Fibroblast of the aortic adventitia (primary cell): ENCODE data around the gene CYP3A5. TPM values are rescaled to one million over a fixed set of nuclear protein-coding genes. Genes with fewer than 3 reads are reported as not detected.
"Not testable (repeated sequence)": the region's sequence is repeated elsewhere in the genome, so short reads cannot be mapped to it uniquely, and the experiment has no call there.

Source experiments
- DNase-seq: peaks from one replicate; pipeline ENCODE4 v3.0.0-alpha.2; 2010; ENCODE audit warnings: low read depth
- H3K4me3 ChIP-seq: 2 replicates; pipeline ENCODE4 v1.5.1; 2011; ENCODE audit warnings: low read depth, mild to moderate bottlenecking, control low read depth, low read length, moderate library complexity
- total RNA-seq: library from RNA; depleted of rRNA; stranded (reverse); fragments of >200 nt; gene quantifications from 2 replicates; pipeline ENCODE4 v1.2.3, GENCODE V29; 2012; ENCODE audit warnings: low replicate concordance
- TF ChIP-seq, protein P1 (sequence below): IDR thresholded peaks from 2 replicates; pipeline ENCODE4 v1.5.1; 2011; ENCODE audit warnings: mild to moderate bottlenecking, low read length, control low read depth, inconsistent platforms; ENCODE audit not compliant: insufficient read depth

The CYP3A5 gene
- total RNA-seq, 1 donor: 1.1 TPM

DNA sequence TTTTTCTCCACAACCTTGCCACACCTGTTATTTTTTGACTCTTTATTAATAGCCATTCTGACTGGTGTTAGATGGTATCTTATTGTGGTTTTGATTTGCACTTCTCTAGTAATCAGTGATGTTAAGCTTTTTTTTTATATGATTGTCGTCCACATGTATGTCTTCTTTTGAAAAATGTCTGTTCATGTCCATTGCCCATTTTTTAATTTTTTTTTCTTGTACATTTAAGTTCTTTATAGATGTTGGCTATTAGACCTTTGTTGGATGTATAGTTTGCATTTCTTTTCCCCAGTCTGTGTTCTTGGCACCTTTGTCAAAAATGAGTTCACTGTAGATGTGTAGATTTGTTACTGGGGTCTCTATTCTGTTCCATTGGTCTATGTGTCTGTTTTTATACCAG lies 34.2 kb downstream of the CYP3A5 start:
- TF ChIP-seq, protein P1, sequence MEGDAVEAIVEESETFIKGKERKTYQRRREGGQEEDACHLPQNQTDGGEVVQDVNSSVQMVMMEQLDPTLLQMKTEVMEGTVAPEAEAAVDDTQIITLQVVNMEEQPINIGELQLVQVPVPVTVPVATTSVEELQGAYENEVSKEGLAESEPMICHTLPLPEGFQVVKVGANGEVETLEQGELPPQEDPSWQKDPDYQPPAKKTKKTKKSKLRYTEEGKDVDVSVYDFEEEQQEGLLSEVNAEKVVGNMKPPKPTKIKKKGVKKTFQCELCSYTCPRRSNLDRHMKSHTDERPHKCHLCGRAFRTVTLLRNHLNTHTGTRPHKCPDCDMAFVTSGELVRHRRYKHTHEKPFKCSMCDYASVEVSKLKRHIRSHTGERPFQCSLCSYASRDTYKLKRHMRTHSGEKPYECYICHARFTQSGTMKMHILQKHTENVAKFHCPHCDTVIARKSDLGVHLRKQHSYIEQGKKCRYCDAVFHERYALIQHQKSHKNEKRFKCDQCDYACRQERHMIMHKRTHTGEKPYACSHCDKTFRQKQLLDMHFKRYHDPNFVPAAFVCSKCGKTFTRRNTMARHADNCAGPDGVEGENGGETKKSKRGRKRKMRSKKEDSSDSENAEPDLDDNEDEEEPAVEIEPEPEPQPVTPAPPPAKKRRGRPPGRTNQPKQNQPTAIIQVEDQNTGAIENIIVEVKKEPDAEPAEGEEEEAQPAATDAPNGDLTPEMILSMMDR: no peak
- no peak for DNase-seq
- H3K4me3 ChIP-seq: no peak overlapping the region

DNA sequence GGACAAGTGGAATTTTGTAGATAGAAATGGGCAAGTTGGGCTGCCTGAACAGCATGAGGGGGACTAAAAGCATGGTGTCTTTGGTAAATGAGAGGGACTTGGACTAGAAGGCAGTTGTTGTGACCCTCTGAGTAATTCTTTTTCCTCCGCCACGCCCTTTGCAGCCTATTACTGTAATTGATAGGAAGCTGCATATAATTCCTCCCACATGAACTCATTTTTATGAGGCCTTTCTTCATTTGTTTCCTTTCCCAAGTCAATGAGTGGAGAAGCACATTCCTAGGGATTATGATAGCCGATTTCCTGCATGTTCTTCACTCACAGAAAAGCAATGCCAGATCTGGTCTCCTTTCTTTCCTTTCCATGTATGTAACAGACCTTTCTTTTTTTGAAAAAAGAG lies 35.4 kb downstream of the CYP3A5 start:
- TF ChIP-seq, protein P1: no peak
- H3K4me3 ChIP-seq: no peak overlapping the region
- no peak for DNase-seq

DNA sequence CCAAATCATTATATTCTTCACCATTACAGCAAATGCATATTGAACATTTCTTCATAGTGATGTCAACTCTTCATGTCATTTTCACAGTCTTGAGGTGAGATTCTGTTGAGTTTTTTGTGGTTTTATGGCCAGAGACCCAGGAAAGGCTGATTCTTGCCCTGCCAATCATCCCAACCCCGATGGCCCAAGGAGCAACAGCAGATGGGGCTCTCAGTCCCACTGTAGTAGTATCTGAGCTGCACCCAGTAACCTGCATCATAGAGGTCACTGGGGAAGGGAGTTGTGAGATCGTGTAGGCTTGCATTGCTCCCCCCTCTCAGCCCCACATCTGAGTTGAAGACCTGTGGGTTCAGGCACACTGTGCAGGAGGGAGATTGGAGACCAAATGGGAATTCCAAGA lies 36.3 kb downstream of the CYP3A5 start:
- DNase-seq: no peak
- no peak overlapping the region for H3K4me3 ChIP-seq
- TF ChIP-seq, protein P1: no peak

DNA sequence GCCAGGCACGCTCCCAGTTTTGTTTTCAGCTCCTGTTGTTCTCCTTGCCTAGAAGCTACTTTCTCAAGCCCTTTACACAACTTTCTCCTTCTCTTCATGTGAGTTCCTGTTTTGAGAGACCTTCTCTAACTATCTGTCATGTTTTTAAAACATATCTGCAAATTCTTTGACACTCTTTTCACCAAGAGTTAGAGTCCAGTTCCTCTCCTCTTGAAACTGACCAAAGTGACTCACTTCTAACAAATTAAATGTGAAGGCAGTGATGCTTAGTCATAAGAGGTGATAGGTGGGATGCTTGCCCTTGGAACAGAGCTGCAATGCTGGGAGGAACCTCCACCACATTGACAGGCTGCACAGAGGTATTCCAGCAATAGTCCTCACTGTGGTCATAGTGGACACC lies 37.8 kb downstream of the CYP3A5 start:
- H3K4me3 ChIP-seq: no peak overlapping the region
- no peak for DNase-seq
- TF ChIP-seq, protein P1: no peak

DNA sequence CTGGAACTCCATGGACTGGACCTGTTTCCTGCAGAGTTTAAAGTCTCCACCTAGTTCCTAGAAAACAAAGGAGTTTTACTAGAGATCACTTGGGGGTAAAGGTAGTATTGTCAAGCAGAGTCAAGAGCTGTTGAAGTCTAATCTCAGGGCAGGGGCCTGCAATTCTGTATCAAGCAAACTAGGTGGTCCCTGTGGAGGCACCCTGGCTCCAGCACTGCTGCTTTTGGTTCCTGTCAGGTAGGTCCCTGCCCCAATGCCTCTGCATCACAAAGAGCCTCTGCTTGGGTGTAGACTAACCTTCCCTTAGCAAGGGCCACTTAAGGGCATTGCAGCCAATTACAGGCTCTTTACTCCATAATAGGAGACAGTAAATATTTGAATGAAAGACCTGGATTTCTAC lies 40.5 kb downstream of the CYP3A5 start:
- H3K4me3 ChIP-seq: no peak overlapping the region
- DNase-seq: no peak
- TF ChIP-seq, protein P1: no peak

DNA sequence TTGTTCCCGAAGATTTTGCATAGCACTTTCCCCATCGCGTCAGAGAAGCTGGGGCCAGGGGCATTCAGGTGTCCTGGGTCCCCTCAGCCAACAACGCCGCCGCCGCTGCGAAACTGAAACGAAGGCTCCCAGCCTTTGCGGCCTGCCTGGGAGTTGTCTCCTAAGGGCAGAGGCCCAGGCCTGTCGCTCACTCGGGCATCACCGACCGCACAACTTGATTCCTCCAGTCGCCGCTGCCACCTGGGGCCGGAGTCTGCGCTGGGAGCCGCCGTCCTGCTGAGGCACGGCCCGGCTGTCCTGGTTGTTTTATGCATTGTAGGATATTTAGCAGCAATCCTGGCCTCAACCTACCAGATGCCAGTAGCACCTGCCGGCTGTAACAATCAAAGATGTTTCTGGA lies 41.1 kb downstream of the CYP3A5 start:
- TF ChIP-seq, protein P1: no peak
- H3K4me3 ChIP-seq: no peak overlapping the region
- DNase-seq: no peak

DNA sequence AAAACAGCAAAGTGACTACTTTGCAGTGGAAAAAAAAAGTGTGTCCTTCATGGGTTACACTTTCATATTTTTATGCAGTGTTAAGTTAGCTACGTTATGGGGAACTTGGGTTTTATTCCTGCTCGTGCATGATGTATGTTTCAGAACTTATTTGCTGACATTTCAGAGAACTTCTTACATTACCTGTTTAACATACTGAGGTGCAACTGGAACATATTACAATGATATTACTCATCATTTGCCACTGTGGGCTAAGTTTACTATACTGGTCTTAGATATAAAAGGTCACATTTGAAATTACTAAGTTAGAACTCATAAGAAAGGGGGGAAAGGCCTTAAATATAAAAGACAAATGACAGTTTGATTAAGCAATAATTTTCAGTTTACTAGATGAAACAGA lies 42.4 kb downstream of the CYP3A5 start:
- not testable (repeated sequence) for H3K4me3 ChIP-seq, DNase-seq
